ENCODE data around the gene EIF3I. TPM values are rescaled to one million over a fixed set of nuclear protein-coding genes. Genes with fewer than 3 reads are reported as not detected.

Gene EIF3I
- total and polyA plus RNA-seq, 2 of the 13 experiments (the other 11 are each of a cell fraction or from before 2014, with no cell fraction given), result 210 to 223 TPM

DNA sequence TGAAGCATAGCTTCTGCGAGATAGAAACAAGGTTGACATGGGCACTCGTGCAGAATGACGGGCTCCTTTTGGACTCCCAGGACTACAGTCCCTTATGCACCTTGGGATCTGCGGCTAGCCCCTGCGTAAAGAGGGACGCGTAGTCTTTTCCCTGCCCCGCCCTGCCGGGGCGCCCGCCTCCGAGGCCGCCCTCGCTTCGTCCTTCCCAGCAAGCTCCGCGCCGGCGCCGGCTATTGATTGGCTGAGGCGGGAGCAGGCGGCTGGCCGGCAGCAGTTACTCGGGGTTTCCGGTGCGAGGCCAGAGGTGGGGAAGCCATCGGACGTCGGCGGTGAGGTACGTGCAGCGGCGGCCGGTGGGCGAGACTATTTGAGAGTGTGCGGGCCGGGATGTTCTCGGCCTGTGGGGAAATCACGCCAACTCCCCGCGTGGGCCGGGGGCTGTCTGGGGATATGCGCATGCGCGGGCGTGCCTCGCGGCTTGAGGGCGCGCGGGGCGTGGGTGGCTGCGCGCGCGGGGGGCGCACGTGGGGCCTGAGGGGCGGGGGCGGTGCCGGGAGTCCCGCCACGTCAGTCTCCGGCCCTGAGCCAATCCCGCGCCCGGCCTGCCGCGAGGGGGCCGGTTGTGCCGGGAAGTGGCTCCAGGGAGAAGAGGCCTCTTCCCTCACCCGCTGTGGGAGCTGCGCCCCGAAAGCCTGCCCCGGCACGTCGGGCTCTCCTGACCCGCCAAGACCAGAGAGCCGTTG, 42.6 kb upstream of the EIF3I start, which contains the start of gene TXLNA (continued):
- TF ChIP-seq NR2C2 (CRISPR knock-in tag; IDR thresholded peaks at IDR 0.05; ENCODE audit: borderline replicate concordance) (peak; percentile 90), ZNF207 (IDR thresholded peaks at IDR 0.05; ENCODE audit: borderline replicate concordance) (no peak), KLF11 (CRISPR knock-in tag; IDR thresholded peaks at IDR 0.05) (0 out of 2 replicates have a peak, but pooled peaks have one; percentile 32), NR2F2 (IDR thresholded peaks at IDR 0.05; ENCODE audit: borderline replicate concordance, low read depth) (0 out of 2 replicates have a peak, but pooled peaks have one; percentile 4), NR3C1 (CRISPR knock-in tag; IDR thresholded peaks at IDR 0.05) (no peak), ZFX (CRISPR knock-in tag; IDR thresholded peaks at IDR 0.05; ENCODE audit: low read depth) (peak; percentile 81), ZNF432 (CRISPR knock-in tag; IDR thresholded peaks at IDR 0.05; ENCODE audit: borderline replicate concordance) (no peak), ATM (IDR thresholded peaks at IDR 0.05; ENCODE audit: borderline replicate concordance) (no peak), SMARCE1 (IDR thresholded peaks at IDR 0.05; ENCODE audit: borderline replicate concordance) (no peak), IKZF1 (IDR thresholded peaks at IDR 0.05) (no peak), HOXA5 (CRISPR knock-in tag; IDR thresholded peaks at IDR 0.05) (peak; percentile 83), HHEX (CRISPR knock-in tag; IDR thresholded peaks at IDR 0.05) (no peak), CCDC6 (CRISPR knock-in tag; IDR thresholded peaks at IDR 0.05) (peak; percentile 89; the same call in 1 of the 2 replicates), FOXO1 (CRISPR knock-in tag; IDR thresholded peaks at IDR 0.05) (0 out of 2 replicates have a peak, but pooled peaks have one; percentile 28), KDM1A (CRISPR knock-in tag; IDR thresholded peaks at IDR 0.05) (no peak; the same call in 1 of the 2 replicates), THAP11 (CRISPR knock-in tag; IDR thresholded peaks at IDR 0.05) (peak; percentile 88), STAT5B (CRISPR knock-in tag; IDR thresholded peaks at IDR 0.05) (no peak), ZNF550 (CRISPR knock-in tag; IDR thresholded peaks at IDR 0.05; ENCODE audit: borderline replicate concordance) (no peak), JUNB (CRISPR knock-in tag; IDR thresholded peaks at IDR 0.05; ENCODE audit: borderline replicate concordance) (peak; percentile 88), MYC (CRISPR knock-in tag; IDR thresholded peaks at IDR 0.05; ENCODE audit: borderline replicate concordance) (peak; percentile 97)
- TF ChIP-seq, protein P1, sequence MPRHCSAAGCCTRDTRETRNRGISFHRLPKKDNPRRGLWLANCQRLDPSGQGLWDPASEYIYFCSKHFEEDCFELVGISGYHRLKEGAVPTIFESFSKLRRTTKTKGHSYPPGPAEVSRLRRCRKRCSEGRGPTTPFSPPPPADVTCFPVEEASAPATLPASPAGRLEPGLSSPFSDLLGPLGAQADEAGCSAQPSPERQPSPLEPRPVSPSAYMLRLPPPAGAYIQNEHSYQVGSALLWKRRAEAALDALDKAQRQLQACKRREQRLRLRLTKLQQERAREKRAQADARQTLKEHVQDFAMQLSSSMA (CRISPR knock-in tag; IDR thresholded peaks at IDR 0.05), result no peak; the same call in 1 of the 2 replicates
- TF ChIP-seq, protein P2, sequence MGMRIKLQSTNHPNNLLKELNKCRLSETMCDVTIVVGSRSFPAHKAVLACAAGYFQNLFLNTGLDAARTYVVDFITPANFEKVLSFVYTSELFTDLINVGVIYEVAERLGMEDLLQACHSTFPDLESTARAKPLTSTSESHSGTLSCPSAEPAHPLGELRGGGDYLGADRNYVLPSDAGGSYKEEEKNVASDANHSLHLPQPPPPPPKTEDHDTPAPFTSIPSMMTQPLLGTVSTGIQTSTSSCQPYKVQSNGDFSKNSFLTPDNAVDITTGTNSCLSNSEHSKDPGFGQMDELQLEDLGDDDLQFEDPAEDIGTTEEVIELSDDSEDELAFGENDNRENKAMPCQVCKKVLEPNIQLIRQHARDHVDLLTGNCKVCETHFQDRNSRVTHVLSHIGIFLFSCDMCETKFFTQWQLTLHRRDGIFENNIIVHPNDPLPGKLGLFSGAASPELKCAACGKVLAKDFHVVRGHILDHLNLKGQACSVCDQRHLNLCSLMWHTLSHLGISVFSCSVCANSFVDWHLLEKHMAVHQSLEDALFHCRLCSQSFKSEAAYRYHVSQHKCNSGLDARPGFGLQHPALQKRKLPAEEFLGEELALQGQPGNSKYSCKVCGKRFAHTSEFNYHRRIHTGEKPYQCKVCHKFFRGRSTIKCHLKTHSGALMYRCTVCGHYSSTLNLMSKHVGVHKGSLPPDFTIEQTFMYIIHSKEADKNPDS (CRISPR knock-in tag; IDR thresholded peaks at IDR 0.05), result peak; percentile 80; the same call in 1 of the 2 replicates
- TF ChIP-seq, protein P3, sequence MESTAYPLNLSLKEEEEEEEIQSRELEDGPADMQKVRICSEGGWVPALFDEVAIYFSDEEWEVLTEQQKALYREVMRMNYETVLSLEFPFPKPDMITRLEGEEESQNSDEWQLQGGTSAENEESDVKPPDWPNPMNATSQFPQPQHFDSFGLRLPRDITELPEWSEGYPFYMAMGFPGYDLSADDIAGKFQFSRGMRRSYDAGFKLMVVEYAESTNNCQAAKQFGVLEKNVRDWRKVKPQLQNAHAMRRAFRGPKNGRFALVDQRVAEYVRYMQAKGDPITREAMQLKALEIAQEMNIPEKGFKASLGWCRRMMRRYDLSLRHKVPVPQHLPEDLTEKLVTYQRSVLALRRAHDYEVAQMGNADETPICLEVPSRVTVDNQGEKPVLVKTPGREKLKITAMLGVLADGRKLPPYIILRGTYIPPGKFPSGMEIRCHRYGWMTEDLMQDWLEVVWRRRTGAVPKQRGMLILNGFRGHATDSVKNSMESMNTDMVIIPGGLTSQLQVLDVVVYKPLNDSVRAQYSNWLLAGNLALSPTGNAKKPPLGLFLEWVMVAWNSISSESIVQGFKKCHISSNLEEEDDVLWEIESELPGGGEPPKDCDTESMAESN (CRISPR knock-in tag; conservative IDR thresholded peaks at IDR 0.05), result peak; percentile 96
- TF ChIP-seq, protein P4, sequence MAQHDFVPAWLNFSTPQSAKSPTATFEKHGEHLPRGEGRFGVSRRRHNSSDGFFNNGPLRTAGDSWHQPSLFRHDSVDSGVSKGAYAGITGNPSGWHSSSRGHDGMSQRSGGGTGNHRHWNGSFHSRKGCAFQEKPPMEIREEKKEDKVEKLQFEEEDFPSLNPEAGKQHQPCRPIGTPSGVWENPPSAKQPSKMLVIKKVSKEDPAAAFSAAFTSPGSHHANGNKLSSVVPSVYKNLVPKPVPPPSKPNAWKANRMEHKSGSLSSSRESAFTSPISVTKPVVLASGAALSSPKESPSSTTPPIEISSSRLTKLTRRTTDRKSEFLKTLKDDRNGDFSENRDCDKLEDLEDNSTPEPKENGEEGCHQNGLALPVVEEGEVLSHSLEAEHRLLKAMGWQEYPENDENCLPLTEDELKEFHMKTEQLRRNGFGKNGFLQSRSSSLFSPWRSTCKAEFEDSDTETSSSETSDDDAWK (CRISPR knock-in tag; IDR thresholded peaks at IDR 0.05), result no peak
- TF ChIP-seq, protein P5, sequence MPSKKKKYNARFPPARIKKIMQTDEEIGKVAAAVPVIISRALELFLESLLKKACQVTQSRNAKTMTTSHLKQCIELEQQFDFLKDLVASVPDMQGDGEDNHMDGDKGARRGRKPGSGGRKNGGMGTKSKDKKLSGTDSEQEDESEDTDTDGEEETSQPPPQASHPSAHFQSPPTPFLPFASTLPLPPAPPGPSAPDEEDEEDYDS (CRISPR knock-in tag; IDR thresholded peaks at IDR 0.05), result peak; percentile 65; the same call in 1 of the 2 replicates

Data from HepG2 (cell line).